Mammary epithelial cell (primary cell): Measurements from ENCODE around the gene ZNF549.

Source experiments
- EZH2 ChIP-seq: IDR thresholded peaks from 2 replicates; pipeline ENCODE4 v1.6.1; 2012; ENCODE audit warnings: low read length, inconsistent platforms, borderline replicate concordance
- TF ChIP-seq, protein P1 (sequence below), 2 donors: IDR thresholded peaks in 1 of 2; conservative IDR thresholded peaks in 1 of 2; 2 replicates each; pipeline ENCODE4 v1.5.1; 2011 to 2012; ENCODE audit warnings: inconsistent platforms in 2 of 2, low read length in 2 of 2, mild to moderate bottlenecking in 2 of 2, control low read depth in 1 of 2, low read depth in 1 of 2; ENCODE audit not compliant: insufficient read depth in 1 of 2; ENCODE audit errors: extremely low read depth in 1 of 2

DNA sequence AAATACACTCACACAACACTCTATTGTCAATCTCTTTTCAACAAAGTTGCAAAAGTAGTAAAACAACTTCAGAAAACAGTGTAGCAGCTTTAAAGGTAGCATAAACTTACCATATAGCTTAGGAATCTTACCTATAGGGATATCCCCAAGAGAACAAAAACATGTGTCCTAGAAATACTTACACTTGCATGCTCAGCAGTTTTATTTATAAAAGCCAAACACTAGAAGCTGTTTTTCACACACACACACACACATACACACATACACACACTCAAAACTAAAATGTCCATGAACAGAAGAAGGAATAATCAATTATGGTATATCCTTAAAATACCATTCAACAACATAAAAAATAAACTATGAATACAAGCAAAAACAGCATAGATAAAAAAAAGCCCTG lies 15.7 kb upstream of the ZNF549 start:
- TF ChIP-seq, protein P1, sequence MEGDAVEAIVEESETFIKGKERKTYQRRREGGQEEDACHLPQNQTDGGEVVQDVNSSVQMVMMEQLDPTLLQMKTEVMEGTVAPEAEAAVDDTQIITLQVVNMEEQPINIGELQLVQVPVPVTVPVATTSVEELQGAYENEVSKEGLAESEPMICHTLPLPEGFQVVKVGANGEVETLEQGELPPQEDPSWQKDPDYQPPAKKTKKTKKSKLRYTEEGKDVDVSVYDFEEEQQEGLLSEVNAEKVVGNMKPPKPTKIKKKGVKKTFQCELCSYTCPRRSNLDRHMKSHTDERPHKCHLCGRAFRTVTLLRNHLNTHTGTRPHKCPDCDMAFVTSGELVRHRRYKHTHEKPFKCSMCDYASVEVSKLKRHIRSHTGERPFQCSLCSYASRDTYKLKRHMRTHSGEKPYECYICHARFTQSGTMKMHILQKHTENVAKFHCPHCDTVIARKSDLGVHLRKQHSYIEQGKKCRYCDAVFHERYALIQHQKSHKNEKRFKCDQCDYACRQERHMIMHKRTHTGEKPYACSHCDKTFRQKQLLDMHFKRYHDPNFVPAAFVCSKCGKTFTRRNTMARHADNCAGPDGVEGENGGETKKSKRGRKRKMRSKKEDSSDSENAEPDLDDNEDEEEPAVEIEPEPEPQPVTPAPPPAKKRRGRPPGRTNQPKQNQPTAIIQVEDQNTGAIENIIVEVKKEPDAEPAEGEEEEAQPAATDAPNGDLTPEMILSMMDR (conservative IDR thresholded peaks at IDR 0.05 in 1 of 2, IDR thresholded peaks at IDR 0.05 in 1 of 2; ENCODE audit: extremely low read depth in 1 of 2, insufficient read depth in 1 of 2, low read depth in 1 of 2, low read length in 2 of 2), result no peak
- no peak for TF ChIP-seq EZH2
